GM18499 (cell line): ENCODE measurements around the gene KXD1.
"Not testable (repeated sequence)": the region's sequence is repeated elsewhere in the genome, so short reads cannot be mapped to it uniquely, and the experiment has no call there.

ENCODE experiments used
- ATAC-seq: cut with Tn5 transposase; IDR thresholded peaks from one replicate; pipeline ENCODE4 v1.9.1; 2021; ENCODE audit warnings: moderate number of reproducible peaks; ENCODE audit not compliant: insufficient read depth, unreplicated experiment

Gene KXD1

GRCh38 chr19:18557411-18558201 is at the start of gene KXD1:
Gene KXD1, plus strand, starts transcription at chr19:18557870. Its CDS starts 4,187 bp downstream, at chr19:18562057.
- ATAC-seq: peak; percentile 63

- no peak for ATAC-seq
Observed at GRCh38 chr19:18508585-18508984, 49.1 kb upstream of the KXD1 start.

GRCh38 chr19:18510216-18510615 is 47.5 kb upstream of the KXD1 start:
- ATAC-seq: no peak

- no peak for ATAC-seq
Observed at GRCh38 chr19:18513868-18514267, 43.8 kb upstream of the KXD1 start.

- ATAC-seq: no peak
Observed at GRCh38 chr19:18514800-18515682, 42.6 kb upstream of the KXD1 start.

GRCh38 chr19:18515959-18516358 is 41.7 kb upstream of the KXD1 start:
- ATAC-seq: no peak

- ATAC-seq: no peak
Observed at GRCh38 chr19:18517606-18518005, 40.1 kb upstream of the KXD1 start.

- no peak for ATAC-seq
Observed at GRCh38 chr19:18518639-18519038, 39.0 kb upstream of the KXD1 start.

GRCh38 chr19:18519962-18520847 is 37.5 kb upstream of the KXD1 start:
- no peak for ATAC-seq

GRCh38 chr19:18520848-18521691 is 36.6 kb upstream of the KXD1 start:
- no peak for ATAC-seq

- ATAC-seq: peak; percentile 3
Observed at GRCh38 chr19:18521692-18522123, 36.0 kb upstream of the KXD1 start, which contains the start of gene ELL. Gene ELL, minus strand, starts transcription at chr19:18522070. Its CDS starts 15 bp downstream, at chr19:18522055.

- peak; percentile 78 for ATAC-seq
Observed at GRCh38 chr19:18522124-18522861, 35.4 kb upstream of the KXD1 start.

- not testable (repeated sequence) for ATAC-seq
Observed at GRCh38 chr19:18522862-18523440, 34.7 kb upstream of the KXD1 start.

GRCh38 chr19:18523841-18524240 is 33.8 kb upstream of the KXD1 start:
- ATAC-seq: no peak

- ATAC-seq: no peak
Observed at GRCh38 chr19:18526316-18526715, 31.4 kb upstream of the KXD1 start.

GRCh38 chr19:18529782-18530181 is 27.9 kb upstream of the KXD1 start:
- no peak for ATAC-seq

- no peak for ATAC-seq
Observed at GRCh38 chr19:18531485-18531884, 26.2 kb upstream of the KXD1 start.

GRCh38 chr19:18532168-18532890 is 25.3 kb upstream of the KXD1 start:
- no peak for ATAC-seq
